ENCODE results near the gene SELENON. TPM values are rescaled to one million over a fixed set of nuclear protein-coding genes. Genes with fewer than 3 reads are reported as not detected.

Gene SELENON
- polyA plus RNA-seq, 1 experiment, result 39.9 TPM

DNA sequence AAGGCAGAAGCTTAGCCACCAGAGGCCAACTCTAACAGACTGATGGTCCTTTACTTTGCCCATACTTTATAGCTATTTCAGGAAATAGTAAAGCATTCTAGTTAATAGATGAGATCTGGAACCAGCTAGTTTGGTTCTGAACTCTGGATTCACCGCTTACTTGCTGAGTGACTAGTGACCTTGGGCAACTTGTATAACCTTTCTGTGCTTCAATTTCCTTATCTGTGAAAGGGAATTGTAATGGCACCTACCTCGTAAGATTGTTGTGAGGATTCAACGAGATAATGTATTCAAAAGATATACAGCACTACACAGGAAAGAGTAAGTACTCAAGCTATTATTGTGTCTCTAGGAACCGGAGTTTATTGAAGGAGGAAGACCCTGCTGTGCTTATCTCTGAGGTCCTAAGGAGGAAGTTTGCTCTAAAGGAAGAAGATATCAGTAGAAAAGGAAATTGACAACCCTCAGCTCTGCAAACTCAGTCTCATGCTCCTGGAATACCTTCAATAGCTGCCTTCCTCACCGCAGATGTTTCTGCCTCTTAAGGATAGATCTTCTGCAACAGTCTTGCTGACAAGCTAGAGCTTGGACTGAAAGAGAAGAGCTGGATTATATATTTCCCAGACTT lies 31.7 kb downstream of the SELENON start:
- DNase-seq (ENCODE audit: low read depth), result no peak
- ChIA-PET CTCF (interaction anchor here (0.6 to 1.4 kb wide), 6 partner anchors 9 to 608 kb away, joined by 3 to 4 read pairs (median 3); partner anchors contain the start of gene PAFAH2), POLR2A (no interaction called here)
- peaks cover 18% of the 10 kb centered on the region for H3K36me3 ChIP-seq (ENCODE audit: control insufficient read depth, insufficient read depth, low read length)
- no peak for TF ChIP-seq CTCF (IDR thresholded peaks at IDR 0.05; ENCODE audit: insufficient read depth, low read depth, low read length)
- H3K4me3 ChIP-seq (ENCODE audit: low read depth, low read length), result no peak overlapping the region
- no peaks in the 10 kb centered on the region for H3K27me3 ChIP-seq (ENCODE audit: control insufficient read depth, insufficient read depth, low read length)

DNA sequence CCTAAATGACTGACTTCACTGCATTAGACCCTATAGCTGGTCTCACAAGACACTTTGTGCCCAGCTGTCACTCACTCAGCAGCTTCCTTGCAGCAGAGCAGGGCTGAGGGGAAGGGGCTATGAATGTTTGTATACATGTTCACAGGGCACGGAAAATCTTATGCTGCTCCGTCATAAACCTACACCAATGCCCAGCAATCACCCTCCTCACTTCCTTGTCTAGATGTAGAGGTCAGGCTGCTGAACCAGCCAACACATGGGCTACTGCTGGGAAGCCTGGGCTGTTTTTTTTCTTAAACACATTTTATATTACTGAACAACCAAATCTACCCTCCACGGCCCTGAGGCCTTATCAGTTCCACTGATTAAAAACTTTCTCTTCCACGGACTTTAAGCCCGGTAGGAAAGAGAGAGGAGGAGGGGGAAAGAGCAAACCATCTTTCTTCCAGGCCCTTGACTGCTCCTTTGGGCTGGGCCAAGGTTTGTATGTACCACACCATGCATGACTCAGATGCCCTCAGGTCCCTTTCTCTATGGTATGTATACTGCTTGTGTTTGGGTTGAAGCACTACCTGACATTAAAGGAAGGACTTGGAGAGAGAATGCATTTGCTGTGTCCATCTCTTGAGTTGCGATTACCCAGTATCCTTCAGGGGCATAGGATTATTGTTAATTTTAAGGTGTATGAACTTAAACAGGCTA lies 32.5 kb downstream of the SELENON start:
- CTCF ChIA-PET, result interaction anchor here (0.6 to 1.4 kb wide), 4 partner anchors 12 to 165 kb away, joined by 3 to 4 read pairs (median 4); partner anchors contain the start of gene PAFAH2
- peaks cover 15% of the 10 kb centered on the region for H3K36me3 ChIP-seq (ENCODE audit: control insufficient read depth, insufficient read depth, low read length)

DNA sequence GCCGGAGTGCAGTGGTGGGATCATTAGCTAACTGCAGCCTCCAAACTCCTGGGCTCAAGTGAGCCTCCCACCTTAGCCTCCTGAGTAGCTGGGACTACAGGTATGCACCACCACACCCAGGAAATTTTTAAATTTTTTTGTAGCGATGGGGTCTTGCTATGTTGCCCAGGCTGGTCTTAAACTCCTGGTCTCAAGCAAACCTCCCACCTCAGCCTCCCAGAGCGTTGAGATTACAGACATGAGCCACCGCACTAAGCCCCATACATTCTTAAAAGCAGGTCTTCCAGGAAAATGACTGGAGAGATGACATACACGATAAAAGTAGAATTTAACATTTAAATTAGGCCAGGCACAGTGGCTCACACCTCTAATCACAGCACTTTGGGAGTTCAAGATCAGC lies 33.2 kb downstream of the SELENON start:
- POLR2A ChIA-PET, result no interaction called here
- no peak for TF ChIP-seq CTCF (IDR thresholded peaks at IDR 0.05; ENCODE audit: insufficient read depth, low read depth, low read length)
- H3K4me3 ChIP-seq (ENCODE audit: low read depth, low read length), result no peak overlapping the region
- H3K36me3 ChIP-seq (ENCODE audit: control insufficient read depth, insufficient read depth, low read length), result peaks cover 13% of the 10 kb centered on the region
- DNase-seq (ENCODE audit: low read depth), result no peak
- H3K27me3 ChIP-seq (ENCODE audit: control insufficient read depth, insufficient read depth, low read length), result no peaks in the 10 kb centered on the region
- CTCF ChIA-PET, result no interaction called here

More for the DNA sequence above, 32.5 kb downstream of the SELENON start:
- POLR2A ChIA-PET, result no interaction called here
- H3K27me3 ChIP-seq (ENCODE audit: control insufficient read depth, insufficient read depth, low read length), result no peaks in the 10 kb centered on the region
- H3K4me3 ChIP-seq (ENCODE audit: low read depth, low read length), result no peak overlapping the region
- TF ChIP-seq CTCF (IDR thresholded peaks at IDR 0.05; ENCODE audit: insufficient read depth, low read depth, low read length), result no peak
- no peak for DNase-seq (ENCODE audit: low read depth)

- ChIA-PET CTCF (interaction anchor here (0.8 to 1.1 kb wide), 2 partner anchors 12 to 19 kb away, joined by 3 to 4 read pairs; no protein-coding TSS in a partner anchor), POLR2A (no interaction called here)
- Histone ChIP-seq H3K36me3 (ENCODE audit: control insufficient read depth, insufficient read depth, low read length) (peaks cover 6% of the 10 kb centered on the region), H3K27me3 (ENCODE audit: control insufficient read depth, insufficient read depth, low read length) (no peaks in the 10 kb centered on the region), H3K4me3 (ENCODE audit: low read depth, low read length) (no peak overlapping the region)
- no peak for TF ChIP-seq CTCF (IDR thresholded peaks at IDR 0.05; ENCODE audit: insufficient read depth, low read depth, low read length)
- no peak for DNase-seq (ENCODE audit: low read depth)
Observed at GRCh38 chr1:25834894-25835293, 34.9 kb downstream of the SELENON start.

GRCh38 chr1:25836695-25837094 lies 36.7 kb downstream of the SELENON start:
- no peak for TF ChIP-seq CTCF (IDR thresholded peaks at IDR 0.05; ENCODE audit: insufficient read depth, low read depth, low read length)
- no peak for DNase-seq (ENCODE audit: low read depth)
- ChIA-PET POLR2A (no interaction called here), CTCF (interaction anchor here (1.2 to 1.3 kb wide), 2 partner anchors 9 to 15 kb away, joined by 3 read pairs; no protein-coding TSS in a partner anchor)
- H3K36me3 ChIP-seq (ENCODE audit: control insufficient read depth, insufficient read depth, low read length), result peaks cover 3% of the 10 kb centered on the region
- H3K27me3 ChIP-seq (ENCODE audit: control insufficient read depth, insufficient read depth, low read length), result no peaks in the 10 kb centered on the region
- H3K4me3 ChIP-seq (ENCODE audit: low read depth, low read length), result no peak overlapping the region
